HepG2 (cell line): ENCODE results near the gene FAM210A. TPM values are rescaled to one million over a fixed set of nuclear protein-coding genes. Genes with fewer than 3 reads are reported as not detected.

Experiments
- ATAC-seq: fragments of 200-7000 bp; cut with Tn5 transposase; 3 replicates; pipeline ENCODE4 v1.9.1; 2020; ENCODE audit warnings: mild to moderate bottlenecking, moderate library complexity
- BruUV-seq: library from RNA; stranded (reverse); fragments of 400-500 nt; replicated peaks from 2 replicates; lab custom pipeline; 2021; lab: Mats Ljungman, UMichigan
- CTCF ChIA-PET: fragments of 300-600 bp; formaldehyde crosslinking; extraction: SDS; loops from one replicate; lab custom pipeline; 2021; ENCODE audit warnings: low total read pairs, inconsistent platforms, low intra/inter-chr PET ratio; lab: Yijun Ruan, JAX
- POLR2A ChIA-PET: fragments of 350-600 bp; sonication (Branson Sonifier 250); formaldehyde crosslinking; loops from one replicate; lab custom pipeline; 2020; ENCODE audit warnings: antibody characterized with exemption, inconsistent platforms; lab: Yijun Ruan, JAX
- DNase-seq: peaks from one replicate; pipeline ENCODE4 v3.0.0-alpha.2; 2015; ENCODE audit warnings: low spot score
- FAIRE-seq: peaks from 3 replicates; lab custom pipeline; 2011; peaks lifted over from hg19 to GRCh38; lab: Jason Lieb, UNC
- H2AFZ ChIP-seq: one replicate; pipeline ENCODE4 v1.6.1; 2011; ENCODE audit warnings: low read length, inconsistent platforms
- H3K27ac ChIP-seq: fragments of 300-600 bp; 3 replicates; pipeline ENCODE4 v1.8.0; 2011; ENCODE audit warnings: mixed run types, mild to moderate bottlenecking, mixed read lengths, low read length, inconsistent platforms; ENCODE audit not compliant: insufficient read depth; ENCODE audit errors: extremely low read length
- H3K27me3 ChIP-seq, 2 experiments: fragments of 200-600 bp in 1 of 2; 2 replicates in 1 of 2; 3 replicates in 1 of 2; pipeline versions ENCODE4 v1.6.0 to v1.8.0; 2011; ENCODE audit warnings: low read length in 2 of 2, mild to moderate bottlenecking in 2 of 2, moderate library complexity in 2 of 2, inconsistent platforms in 1 of 2; ENCODE audit not compliant: insufficient read depth in 2 of 2, control insufficient read depth in 1 of 2
- H3K36me3 ChIP-seq, 2 experiments: fragments of 200-600 bp in 1 of 2; replicated peaks in 1 of 2; 2 replicates in 1 of 2; 3 replicates in 1 of 2; pipeline versions ENCODE4 v1.5.1 to v1.8.0; 2011; ENCODE audit warnings: low read length in 2 of 2, inconsistent platforms in 1 of 2; ENCODE audit not compliant: insufficient read depth in 2 of 2, control insufficient read depth in 1 of 2
- H3K4me1 ChIP-seq: 2 replicates; pipeline ENCODE4 v1.5.1; 2012; ENCODE audit warnings: low read length, inconsistent platforms; ENCODE audit not compliant: insufficient read depth
- H3K4me2 ChIP-seq: 2 replicates; pipeline ENCODE4 v1.6.0; 2011; ENCODE audit warnings: low read depth, low read length, inconsistent platforms
- H3K4me3 ChIP-seq, 3 experiments: fragments of 200-600 bp in 1 of 3; sonication (generic), shearing (Covaris generic) in 1 of 3; replicated peaks in 1 of 3; 2 replicates each; pipeline ENCODE4 v1.5.1; 2011 to 2016; ENCODE audit warnings: low read length in 3 of 3, inconsistent platforms in 2 of 3, low read depth in 2 of 3, mild to moderate bottlenecking in 2 of 3, control low read depth in 1 of 3, mixed read lengths in 1 of 3; ENCODE audit not compliant: insufficient read depth in 1 of 3
- H3K79me2 ChIP-seq: one replicate; pipeline ENCODE4 v1.6.1; 2011; ENCODE audit warnings: low read length, inconsistent platforms; ENCODE audit not compliant: insufficient read depth
- H3K9ac ChIP-seq: 2 replicates; pipeline ENCODE4 v1.6.0; 2011; ENCODE audit warnings: mild to moderate bottlenecking, low read depth, low read length, inconsistent platforms; ENCODE audit not compliant: insufficient read depth
- H3K9me3 ChIP-seq: 2 replicates; pipeline ENCODE4 v1.5.1; 2012; ENCODE audit warnings: mild to moderate bottlenecking, low read length
- H4K20me1 ChIP-seq: 2 replicates; pipeline ENCODE4 v1.6.0; 2011; ENCODE audit warnings: inconsistent platforms, mild to moderate bottlenecking, low read length, moderate library complexity; ENCODE audit not compliant: insufficient read depth
- ADNP ChIP-seq: sonication (generic); formaldehyde crosslinking; IDR thresholded peaks from 2 replicates; pipeline ENCODE4 v1.4.0; 2020; ENCODE audit warnings: missing genetic modification reagents
- CEBPG ChIP-seq: IDR thresholded peaks from 2 replicates; pipeline ENCODE4 v1.6.1; 2016
- FOXK2 ChIP-seq: fragments of 450-650 bp; IDR thresholded peaks from 2 replicates; pipeline ENCODE4 v1.6.1; 2016
- MTF2 ChIP-seq: sonication (generic); formaldehyde crosslinking; IDR thresholded peaks from 2 replicates; pipeline ENCODE4 v1.5.0; 2020; ENCODE audit warnings: missing genetic modification reagents, borderline replicate concordance
- MYPOP ChIP-seq: sonication (generic); formaldehyde crosslinking; IDR thresholded peaks from 2 replicates; pipeline ENCODE4 v1.8.1; 2023; ENCODE audit warnings: mild to moderate bottlenecking, moderate library complexity, missing genetic modification reagents
- POLR2AphosphoS2 ChIP-seq: IDR thresholded peaks from 2 replicates; pipeline ENCODE4 v1.6.1; 2011; ENCODE audit warnings: low read depth, low read length, improper control_type of control experiment
- RAD51 ChIP-seq: fragments of 450-650 bp; IDR thresholded peaks from 2 replicates; pipeline ENCODE4 v1.6.1; 2016; ENCODE audit warnings: borderline replicate concordance
- RFX3 ChIP-seq: IDR thresholded peaks from 2 replicates; pipeline ENCODE4 v1.6.1; 2016; ENCODE audit warnings: missing biosample characterization, missing genetic modification reagents
- RFX5 ChIP-seq: IDR thresholded peaks from 2 replicates; pipeline ENCODE4 v1.6.1; 2011; ENCODE audit warnings: low read depth, low read length, improper control_type of control experiment
- SMAD1 ChIP-seq: sonication (generic); formaldehyde crosslinking; IDR thresholded peaks from 2 replicates; pipeline ENCODE4 v1.4.0; 2020; ENCODE audit warnings: missing genetic modification reagents, low read depth, mild to moderate bottlenecking, borderline replicate concordance
- STAT6 ChIP-seq: sonication (generic); formaldehyde crosslinking; IDR thresholded peaks from 2 replicates; pipeline ENCODE4 v1.4.0; 2020; ENCODE audit warnings: missing genetic modification reagents, mild to moderate bottlenecking, borderline replicate concordance
- ZNF20 ChIP-seq: sonication (generic); formaldehyde crosslinking; IDR thresholded peaks from 2 replicates; pipeline ENCODE4 v1.4.0; 2020; ENCODE audit warnings: mild to moderate bottlenecking, moderate library complexity, missing genetic modification reagents
- ZNF44 ChIP-seq: sonication (generic); formaldehyde crosslinking; IDR thresholded peaks from 2 replicates; pipeline ENCODE4 v1.5.1; 2020; ENCODE audit warnings: mild to moderate bottlenecking, missing genetic modification reagents
- ZNF460 ChIP-seq: sonication (generic); formaldehyde crosslinking; IDR thresholded peaks from 2 replicates; pipeline ENCODE4 v1.5.1; 2020; ENCODE audit warnings: missing genetic modification reagents, mild to moderate bottlenecking, borderline replicate concordance
- ZNF550 ChIP-seq: sonication (generic); formaldehyde crosslinking; IDR thresholded peaks from 2 replicates; pipeline ENCODE4 v1.4.0; 2020; ENCODE audit warnings: mild to moderate bottlenecking, missing genetic modification reagents, borderline replicate concordance
- ZNF770 ChIP-seq: sonication (generic); formaldehyde crosslinking; IDR thresholded peaks from 2 replicates; pipeline ENCODE4 v1.5.0; 2020; ENCODE audit warnings: mild to moderate bottlenecking, missing genetic modification reagents
- WGBS: methylation state at CpG from one replicate; pipeline ENCODE4 v1.1.6; 2017; ENCODE audit warnings: low lambda C conversion rate; 5-methylcytosine and 5-hydroxymethylcytosine counted together
- in situ Hi-C: cut with HindIII; loops from 2 replicates; pipeline ENCODE4 v1.10.0; 2017; ENCODE audit warnings: low pct_unique_long_range_greater_than_20kb; ENCODE audit not compliant: extremely low pct_ligation_motif_present
- intact Hi-C: fragments of 100-400 bp; cut with micrococcal nuclease; formaldehyde crosslinking; loops from one replicate; pipeline ENCODE4 v1.10.0; 2022; ENCODE audit not compliant: unreplicated experiment
- polyA plus RNA-seq, 8 experiments: library from polyadenylated mRNA; depleted of rRNA in 3 of 8; stranded (reverse) in 7 of 8; unstranded in 1 of 8; fragments of >200 nt; fragmentation: Illumina TruSeq in 4 of 8; extraction: Trizol in 4 of 8; gene quantifications; 2 replicates each; pipeline versions ENCODE4 v1.2.1 to v1.2.3, GENCODE V29; 2011 to 2016; ENCODE audit warnings: low read depth in 4 of 8, missing spikeins in 1 of 8, mixed read lengths in 1 of 8; ENCODE audit not compliant: insufficient read depth in 1 of 8
- total RNA-seq, 5 experiments: library from RNA; depleted of rRNA; stranded (reverse); fragments of >200 nt; fragmentation: Illumina TruSeq; extraction: Trizol; gene quantifications; 2 replicates each; pipeline ENCODE4 v1.2.3, GENCODE V29; 2016; ENCODE audit warnings: low read depth in 1 of 5

Gene FAM210A
- total and polyA plus RNA-seq, 2 of the 13 experiments (the other 11 are each of a cell fraction or from before 2014, with no cell fraction given), result 33.2 to 37.5 TPM

GRCh38 chr18:13638719-13639595, 87.4 kb downstream of the FAM210A start:
- ChIA-PET CTCF (no interaction called here), POLR2A (no interaction called here)
- DNase-seq, result no peak
- BruUV-seq, result no TSS peak
- ATAC-seq, result no peak
- in situ Hi-C loops, result loop anchor here (25.0 kb wide), 2 partner anchors 427 to 627 kb away; partner anchors contain the start of gene LDLRAD4
- no peak overlapping the region for H3K4me3 ChIP-seq
- no peaks in the 10 kb centered on the region; a peak in 1 of 5 replicates for H3K27me3 ChIP-seq
- no peak overlapping the region for H3K4me2 ChIP-seq
- H2AFZ ChIP-seq, result no peak overlapping the region
- intact Hi-C loops, result no loop called here
- H3K27ac ChIP-seq, result no peak overlapping the region
- 93% methylated on average over 8 of the region's 10 CpGs for WGBS
- FAIRE-seq, result no peak
- H3K4me1 ChIP-seq, result no peaks in the 10 kb centered on the region
- no peaks in the 10 kb centered on the region for H3K9me3 ChIP-seq
- H3K79me2 ChIP-seq, result no peaks in the 10 kb centered on the region
- no peaks in the 10 kb centered on the region for H3K36me3 ChIP-seq
- H4K20me1 ChIP-seq, result no peaks in the 10 kb centered on the region
- H3K9ac ChIP-seq, result no peak overlapping the region
- no peak for TF ChIP-seq ZNF44
- TF ChIP-seq POLR2AphosphoS2, result no peak
- no peak for TF ChIP-seq MTF2 (CRISPR knock-in tag)
- no peak for TF ChIP-seq ZNF550 (CRISPR knock-in tag)
- TF ChIP-seq SMAD1 (CRISPR knock-in tag), result no peak
- no peak for TF ChIP-seq RFX3
- TF ChIP-seq STAT6, result no peak
- TF ChIP-seq MYPOP, result no peak
- TF ChIP-seq RFX5, result no peak
- TF ChIP-seq ZNF770, result no peak
- TF ChIP-seq ZNF20, result no peak
- TF ChIP-seq ADNP, result no peak
- TF ChIP-seq FOXK2, result no peak
- TF ChIP-seq ZNF460 (CRISPR knock-in tag), result no peak
- no peak for TF ChIP-seq RAD51
- no peak for TF ChIP-seq CEBPG (CRISPR knock-in tag)
